Caco-2 (cell line): ENCODE results near the gene KRT6A. TPM values are rescaled to one million over a fixed set of nuclear protein-coding genes. Genes with fewer than 3 reads are reported as not detected.

Source experiments
- BruUV-seq: library from RNA; stranded (reverse); fragments of 400-500 nt; replicated peaks from 2 replicates; lab custom pipeline; 2021; lab: Mats Ljungman, UMichigan
- CTCF ChIA-PET: fragments of 300-600 bp; sonication (Branson Sonifier 250); formaldehyde crosslinking; loops from one replicate; lab custom pipeline; 2022; ENCODE audit warnings: antibody characterized with exemption; lab: Charles Lee
- POLR2A ChIA-PET: fragments of 300-600 bp; sonication (Branson Sonifier 250); formaldehyde crosslinking; loops from one replicate; lab custom pipeline; 2022; ENCODE audit warnings: antibody characterized with exemption; lab: Charles Lee
- DNase-seq, 2 experiments: peaks; one replicate each; pipeline versions ENCODE4 v3.0.0 to v3.0.0-alpha.2; 2020 to 2022
- H3K27me3 ChIP-seq: replicated peaks from 2 replicates; pipeline ENCODE4 v1.6.0; 2011; ENCODE audit warnings: low read length; ENCODE audit not compliant: control insufficient read depth, insufficient read depth
- H3K36me3 ChIP-seq: 2 replicates; pipeline ENCODE4 v1.5.1; 2011; ENCODE audit warnings: low read length; ENCODE audit not compliant: control insufficient read depth, insufficient read depth
- H3K4me1 ChIP-seq: fragments of 250-450 bp; sonication (Bioruptor Pico); 2 replicates; pipeline ENCODE4 v1.5.1; 2020; ENCODE audit warnings: mild to moderate bottlenecking
- H3K4me3 ChIP-seq: 2 replicates; pipeline ENCODE4 v1.5.1; 2011; ENCODE audit warnings: low read depth, mild to moderate bottlenecking, control low read depth, low read length
- H3K9me3 ChIP-seq: fragments of 250-450 bp; sonication (Bioruptor Pico); 2 replicates; pipeline ENCODE4 v1.5.1; 2020; ENCODE audit warnings: mild to moderate bottlenecking, moderate library complexity
- H3K27ac Mint-ChIP-seq: one replicate; pipeline ENCODE4 v1.8.0; 2022; ENCODE audit warnings: mixed read lengths; ENCODE audit not compliant: unreplicated experiment
- H3K27me3 Mint-ChIP-seq: one replicate; pipeline ENCODE4 v1.8.0; 2022; ENCODE audit warnings: mixed read lengths; ENCODE audit not compliant: insufficient read depth, unreplicated experiment
- H3K36me3 Mint-ChIP-seq: one replicate; pipeline ENCODE4 v1.8.0; 2022; ENCODE audit warnings: mild to moderate bottlenecking, mixed read lengths; ENCODE audit not compliant: insufficient read depth, unreplicated experiment
- H3K4me1 Mint-ChIP-seq: one replicate; pipeline ENCODE4 v1.8.0; 2022; ENCODE audit warnings: low read depth, mixed read lengths; ENCODE audit not compliant: unreplicated experiment
- H3K4me3 Mint-ChIP-seq: one replicate; pipeline ENCODE4 v1.8.0; 2022; ENCODE audit warnings: mild to moderate bottlenecking, moderate library complexity, mixed read lengths; ENCODE audit not compliant: unreplicated experiment
- H3K9me3 Mint-ChIP-seq: one replicate; pipeline ENCODE4 v1.8.0; 2022; ENCODE audit warnings: mixed read lengths; ENCODE audit not compliant: unreplicated experiment
- CTCF ChIP-seq, 2 experiments: fragments of 200-600 bp in 1 of 2; IDR thresholded peaks; 1 replicate in 1 of 2; 2 replicates in 1 of 2; pipeline versions ENCODE4 v1.5.1 to v1.8.0; 2011 to 2022; ENCODE audit warnings: antibody characterized with exemption in 1 of 2, control low read depth in 1 of 2, inconsistent platforms in 1 of 2, low read depth in 1 of 2, low read length in 1 of 2, mild to moderate bottlenecking in 1 of 2, moderate library complexity in 1 of 2; ENCODE audit not compliant: insufficient read depth in 1 of 2, severe bottlenecking in 1 of 2, unreplicated experiment in 1 of 2
- intact Hi-C: fragments of 100-400 bp; cut with micrococcal nuclease; formaldehyde crosslinking; loops from one replicate; pipeline ENCODE4 v1.10.0; 2022; ENCODE audit not compliant: unreplicated experiment
- total RNA-seq: library from RNA; stranded (reverse); gene quantifications from 2 replicates; pipeline ENCODE4 v1.2.3, GENCODE V29; 2022

Gene KRT6A
- total RNA-seq, 1 experiment from 2014 or later: 0.14 TPM

GRCh38 chr12:52530905-52531304 lies 37.8 kb upstream of the KRT6A start:
- ChIA-PET CTCF (interaction anchor here (0.6 kb wide), 1 partner anchor 333 kb away, joined by 3 read pairs; no protein-coding TSS in a partner anchor), POLR2A (no interaction called here)
- intact Hi-C loops: no loop called here
- Mint-ChIP-seq H3K9me3 (no peaks in the 10 kb centered on the region), H3K27ac (no peak overlapping the region), H3K4me3 (no peak overlapping the region), H3K4me1 (no peaks in the 10 kb centered on the region), H3K36me3 (no peaks in the 10 kb centered on the region), H3K27me3 (no peaks in the 10 kb centered on the region)
- no TSS peak for BruUV-seq
- H3K36me3 ChIP-seq: no peaks in the 10 kb centered on the region
- H3K4me3 ChIP-seq: no peak overlapping the region
- no peaks in the 10 kb centered on the region for H3K9me3 ChIP-seq
- no peak for TF ChIP-seq CTCF (IDR thresholded peaks at IDR 0.05; ENCODE audit: insufficient read depth in 1 of 2, low read depth in 1 of 2, low read length in 1 of 2, severe bottlenecking in 1 of 2, unreplicated experiment in 1 of 2)
- H3K4me1 ChIP-seq: no peaks in the 10 kb centered on the region
- H3K27me3 ChIP-seq: no peaks in the 10 kb centered on the region
- DNase-seq: no peak

- intact Hi-C loops: no loop called here
- TF ChIP-seq CTCF (IDR thresholded peaks at IDR 0.05; ENCODE audit: insufficient read depth in 1 of 2, low read depth in 1 of 2, low read length in 1 of 2, severe bottlenecking in 1 of 2, unreplicated experiment in 1 of 2): no peak
- H3K9me3 Mint-ChIP-seq: no peaks in the 10 kb centered on the region
- no peaks in the 10 kb centered on the region for H3K36me3 ChIP-seq
- no peaks in the 10 kb centered on the region for H3K27me3 Mint-ChIP-seq
- H3K9me3 ChIP-seq: no peaks in the 10 kb centered on the region
- H3K27me3 ChIP-seq: no peaks in the 10 kb centered on the region
- ChIA-PET CTCF (no interaction called here), POLR2A (no interaction called here)
- H3K36me3 Mint-ChIP-seq: no peaks in the 10 kb centered on the region
- no peak overlapping the region for H3K27ac Mint-ChIP-seq
- H3K4me1 ChIP-seq: no peaks in the 10 kb centered on the region
- H3K4me1 Mint-ChIP-seq: no peaks in the 10 kb centered on the region
- no peak overlapping the region for H3K4me3 ChIP-seq
- no TSS peak for BruUV-seq
- no peak overlapping the region for H3K4me3 Mint-ChIP-seq
- DNase-seq: no peak
Measured at GRCh38 chr12:52530366-52530765, 37.3 kb upstream of the KRT6A start.

- Histone ChIP-seq H3K36me3 (no peaks in the 10 kb centered on the region), H3K27me3 (no peaks in the 10 kb centered on the region), H3K4me3 (no peak overlapping the region), H3K4me1 (no peaks in the 10 kb centered on the region), H3K9me3 (no peaks in the 10 kb centered on the region)
- no peak for DNase-seq
- CTCF ChIA-PET: no interaction called here
- no peaks in the 10 kb centered on the region for H3K27me3 Mint-ChIP-seq
- intact Hi-C loops: no loop called here
- POLR2A ChIA-PET: no interaction called here
- BruUV-seq: no TSS peak
- TF ChIP-seq CTCF (IDR thresholded peaks at IDR 0.05; ENCODE audit: insufficient read depth in 1 of 2, low read depth in 1 of 2, low read length in 1 of 2, severe bottlenecking in 1 of 2, unreplicated experiment in 1 of 2): no peak
- no peaks in the 10 kb centered on the region for H3K9me3 Mint-ChIP-seq
- H3K4me3 Mint-ChIP-seq: no peak overlapping the region
- H3K4me1 Mint-ChIP-seq: no peaks in the 10 kb centered on the region
- no peaks in the 10 kb centered on the region for H3K36me3 Mint-ChIP-seq
- no peak overlapping the region for H3K27ac Mint-ChIP-seq
Measured at GRCh38 chr12:52529846-52530245, 36.8 kb upstream of the KRT6A start.
